ENCODE results near the gene KANK2.
"Not testable (repeated sequence)": the region's sequence is repeated elsewhere in the genome, so short reads cannot be mapped to it uniquely, and the experiment has no call there.

Gene KANK2

GRCh38 chr19:11182994-11183393 lies 14.4 kb downstream of the KANK2 start:
- TF ChIP-seq, protein P1, sequence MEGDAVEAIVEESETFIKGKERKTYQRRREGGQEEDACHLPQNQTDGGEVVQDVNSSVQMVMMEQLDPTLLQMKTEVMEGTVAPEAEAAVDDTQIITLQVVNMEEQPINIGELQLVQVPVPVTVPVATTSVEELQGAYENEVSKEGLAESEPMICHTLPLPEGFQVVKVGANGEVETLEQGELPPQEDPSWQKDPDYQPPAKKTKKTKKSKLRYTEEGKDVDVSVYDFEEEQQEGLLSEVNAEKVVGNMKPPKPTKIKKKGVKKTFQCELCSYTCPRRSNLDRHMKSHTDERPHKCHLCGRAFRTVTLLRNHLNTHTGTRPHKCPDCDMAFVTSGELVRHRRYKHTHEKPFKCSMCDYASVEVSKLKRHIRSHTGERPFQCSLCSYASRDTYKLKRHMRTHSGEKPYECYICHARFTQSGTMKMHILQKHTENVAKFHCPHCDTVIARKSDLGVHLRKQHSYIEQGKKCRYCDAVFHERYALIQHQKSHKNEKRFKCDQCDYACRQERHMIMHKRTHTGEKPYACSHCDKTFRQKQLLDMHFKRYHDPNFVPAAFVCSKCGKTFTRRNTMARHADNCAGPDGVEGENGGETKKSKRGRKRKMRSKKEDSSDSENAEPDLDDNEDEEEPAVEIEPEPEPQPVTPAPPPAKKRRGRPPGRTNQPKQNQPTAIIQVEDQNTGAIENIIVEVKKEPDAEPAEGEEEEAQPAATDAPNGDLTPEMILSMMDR (IDR thresholded peaks at IDR 0.05; ENCODE audit: low read depth, low read length, missing control alignments), result no peak
- H3K4me3 ChIP-seq (ENCODE audit: low read depth, low read length), result no peak overlapping the region
- in situ Hi-C loops (cut with HindIII; ENCODE audit: low sequenced_read_pairs), result no loop called here
- DNase-seq (ENCODE audit: low read depth), result no peak

DNA sequence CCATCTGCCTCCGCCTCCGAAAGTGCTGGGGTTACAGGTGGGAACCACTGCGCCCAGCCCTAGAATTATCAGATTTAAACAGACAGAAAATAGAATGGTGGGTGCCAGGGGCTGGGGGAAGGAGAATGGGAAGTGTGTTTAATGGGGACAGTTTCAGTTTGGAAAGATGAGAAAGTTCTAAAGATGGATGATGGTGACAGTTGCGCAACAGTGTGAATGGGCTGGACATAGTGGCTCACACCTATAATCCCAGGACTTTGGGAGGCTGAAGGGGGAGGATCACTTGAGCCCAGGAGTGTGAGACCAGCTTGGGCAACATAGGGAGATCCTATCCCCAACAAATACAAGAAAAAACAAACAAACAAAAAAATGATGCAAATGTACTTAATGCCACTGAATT lies 15.9 kb downstream of the KANK2 start:
- DNase-seq (ENCODE audit: low read depth), result no peak
- no peak overlapping the region for H3K4me3 ChIP-seq (ENCODE audit: low read depth, low read length)
- TF ChIP-seq, protein P1 (IDR thresholded peaks at IDR 0.05; ENCODE audit: low read depth, low read length, missing control alignments), result no peak
- in situ Hi-C loops (cut with HindIII; ENCODE audit: low sequenced_read_pairs), result no loop called here

- in situ Hi-C loops (cut with HindIII; ENCODE audit: low sequenced_read_pairs), result not testable (repeated sequence)
These were observed 16.4 kb downstream of the KANK2 start for GRCh38 chr19:11180975-11181374.

GRCh38 chr19:11180346-11180745 lies 17.0 kb downstream of the KANK2 start:
- no peak for DNase-seq (ENCODE audit: low read depth)
- TF ChIP-seq, protein P1 (IDR thresholded peaks at IDR 0.05; ENCODE audit: low read depth, low read length, missing control alignments), result no peak
- H3K4me3 ChIP-seq (ENCODE audit: low read depth, low read length), result no peak overlapping the region
- in situ Hi-C loops (cut with HindIII; ENCODE audit: low sequenced_read_pairs), result no loop called here

More at GRCh38 chr19:11180975-11181374, 16.4 kb downstream of the KANK2 start:
- not testable (repeated sequence) for DNase-seq (ENCODE audit: low read depth); H3K4me3 ChIP-seq (ENCODE audit: low read depth, low read length)

DNA sequence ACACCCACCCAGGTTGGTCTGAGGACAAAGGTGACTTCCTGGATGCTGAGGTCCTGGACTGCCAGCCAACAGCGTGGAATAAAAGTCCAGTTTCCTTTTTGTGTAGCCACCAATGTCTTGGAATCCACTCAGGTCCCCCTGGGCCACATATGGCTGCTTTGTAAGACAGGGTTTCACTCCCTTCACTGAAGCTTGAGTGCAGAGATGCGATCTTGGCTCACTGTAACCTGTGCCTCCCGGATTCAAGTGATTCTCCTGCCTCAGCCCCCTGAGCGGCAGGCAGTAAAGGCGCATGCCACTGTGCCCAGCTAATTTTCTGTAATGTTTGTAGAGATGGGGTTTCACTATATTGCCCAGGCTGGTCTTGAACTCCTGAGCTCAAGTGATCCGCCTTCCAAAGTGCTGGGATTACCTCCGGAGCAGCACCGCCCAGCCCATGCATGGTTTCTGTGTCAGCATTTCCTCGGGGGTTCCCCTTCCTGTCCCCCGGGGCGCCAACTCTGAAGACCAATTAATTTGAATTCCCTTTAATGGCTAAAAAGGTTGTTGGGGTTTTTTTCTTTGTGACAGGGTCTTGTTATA lies 17.5 kb downstream of the KANK2 start:
- no peak overlapping the region for H3K4me3 ChIP-seq (ENCODE audit: low read depth, low read length)
- TF ChIP-seq, protein P1 (IDR thresholded peaks at IDR 0.05; ENCODE audit: low read depth, low read length, missing control alignments), result no peak
- in situ Hi-C loops (cut with HindIII; ENCODE audit: low sequenced_read_pairs), result no loop called here
- no peak for DNase-seq (ENCODE audit: low read depth)

GRCh38 chr19:11179145-11179465 lies 18.2 kb downstream of the KANK2 start:
- in situ Hi-C loops (cut with HindIII; ENCODE audit: low sequenced_read_pairs); DNase-seq (ENCODE audit: low read depth); H3K4me3 ChIP-seq (ENCODE audit: low read depth, low read length): not testable (repeated sequence)

- TF ChIP-seq, protein P1 (IDR thresholded peaks at IDR 0.05; ENCODE audit: low read depth, low read length, missing control alignments), result no peak
- in situ Hi-C loops (cut with HindIII; ENCODE audit: low sequenced_read_pairs), result no loop called here
- DNase-seq (ENCODE audit: low read depth), result no peak
- H3K4me3 ChIP-seq (ENCODE audit: low read depth, low read length), result no peak overlapping the region
These were observed 19.8 kb downstream of the KANK2 start for GRCh38 chr19:11177592-11177991.
